Cardiac fibroblast (primary cell): ENCODE data around the gene VIL1.

ENCODE experiments used
- DNase-seq, 2 donors: peaks; one replicate each; pipeline versions ENCODE4 v3.0.0 to v3.0.0-alpha.2; 2010; ENCODE audit warnings: low read depth in 2 of 2
- H3K4me3 ChIP-seq, 2 donors: replicated peaks in 1 of 2; 1 replicate in 1 of 2; 2 replicates in 1 of 2; pipeline ENCODE4 v1.5.1; 2011; ENCODE audit warnings: low read depth in 2 of 2, low read length in 2 of 2, mild to moderate bottlenecking in 2 of 2, moderate library complexity in 1 of 2
- CTCF ChIP-seq: IDR thresholded peaks from one replicate; pipeline ENCODE4 v1.5.1; 2011; ENCODE audit warnings: low read depth, mild to moderate bottlenecking, low read length, inconsistent platforms

The VIL1 gene

GRCh38 chr2:218436992-218437391 lies 18.1 kb downstream of the VIL1 start:
- TF ChIP-seq CTCF: no peak
- DNase-seq: no peak
- no peak overlapping the region for H3K4me3 ChIP-seq

- DNase-seq: no peak
- no peak overlapping the region for H3K4me3 ChIP-seq
- no peak for TF ChIP-seq CTCF
Observed at GRCh38 chr2:218437969-218438368, 19.0 kb downstream of the VIL1 start.

GRCh38 chr2:218438596-218438995 lies 19.7 kb downstream of the VIL1 start:
- DNase-seq: peak in 1 of 2 donors; percentile 21
- H3K4me3 ChIP-seq: no peak overlapping the region
- TF ChIP-seq CTCF: no peak

- TF ChIP-seq CTCF: no peak
- no peak overlapping the region for H3K4me3 ChIP-seq
- DNase-seq: no peak
Observed at GRCh38 chr2:218444692-218445357, 25.9 kb downstream of the VIL1 start.

GRCh38 chr2:218445602-218446001 lies 26.7 kb downstream of the VIL1 start:
- no peak overlapping the region for H3K4me3 ChIP-seq
- TF ChIP-seq CTCF: no peak
- DNase-seq: no peak

- H3K4me3 ChIP-seq: no peak overlapping the region
- DNase-seq: no peak
- no peak for TF ChIP-seq CTCF
Observed at GRCh38 chr2:218446547-218446946, 27.6 kb downstream of the VIL1 start.

- no peak for TF ChIP-seq CTCF
Observed at GRCh38 chr2:218447072-218447471, 28.1 kb downstream of the VIL1 start.

More at GRCh38 chr2:218447072-218447471, 28.1 kb downstream of the VIL1 start:
- no peak for DNase-seq
- H3K4me3 ChIP-seq: no peak overlapping the region
